K562 (cell line): ENCODE data around the gene MKNK1. TPM values are rescaled to one million over a fixed set of nuclear protein-coding genes. Genes with fewer than 3 reads are reported as not detected.

Experiments
- ATF6 ChIP-seq: sonication (generic); formaldehyde crosslinking; IDR thresholded peaks from 2 replicates; pipeline ENCODE4 v1.4.0; 2020; ENCODE audit warnings: mild to moderate bottlenecking, missing genetic modification reagents
- ATF7 ChIP-seq: fragments of 450-650 bp; IDR thresholded peaks from 2 replicates; pipeline ENCODE4 v1.7.1; 2014; ENCODE audit warnings: mild to moderate bottlenecking, moderate library complexity
- CCAR2 ChIP-seq: fragments of 200-400 bp; formaldehyde crosslinking; IDR thresholded peaks from 2 replicates; pipeline ENCODE4 v1.6.1; 2017; ENCODE audit warnings: mild to moderate bottlenecking, low read depth, low read length
- CCNT2 ChIP-seq: IDR thresholded peaks from 2 replicates; pipeline ENCODE4 v1.6.1; 2011; ENCODE audit warnings: borderline replicate concordance, low read depth, mild to moderate bottlenecking, moderate library complexity, mixed read lengths, low read length; ENCODE audit not compliant: insufficient read length; ENCODE audit errors: extremely low read depth
- CEBPG ChIP-seq, 3 experiments: fragments of 200-800 bp in 1 of 3; sonication (Bioruptor generic) in 1 of 3; sonication (generic) in 1 of 3; formaldehyde crosslinking in 1 of 3; IDR thresholded peaks in 2 of 3; conservative IDR thresholded peaks in 1 of 3; 2 replicates each; pipeline versions ENCODE4 v1.6.1 to v1.8.0; 2016 to 2022; ENCODE audit warnings: missing compliant biosample characterization in 2 of 3, missing genetic modification characterization in 2 of 3, mild to moderate bottlenecking in 1 of 3, missing genetic modification reagents in 1 of 3
- CHD2 ChIP-seq: IDR thresholded peaks from 2 replicates; pipeline ENCODE4 v1.6.1; 2011; ENCODE audit warnings: low read depth, low read length
- GATAD2A ChIP-seq: fragments of 450-650 bp; IDR thresholded peaks from 2 replicates; pipeline ENCODE4 v1.6.1; 2017
- L3MBTL2 ChIP-seq: fragments of 450-650 bp; IDR thresholded peaks from 2 replicates; pipeline ENCODE4 v1.6.1; 2016; ENCODE audit warnings: mild to moderate bottlenecking, moderate library complexity
- MAFG ChIP-seq: fragments of 450-650 bp; conservative IDR thresholded peaks from 2 replicates; pipeline ENCODE4 v1.6.1; 2016; ENCODE audit warnings: missing genetic modification characterization, missing compliant biosample characterization
- MAZ ChIP-seq, 2 experiments: fragments of 450-650 bp in 1 of 2; sonication (generic) in 1 of 2; formaldehyde crosslinking; IDR thresholded peaks in 1 of 2; conservative IDR thresholded peaks in 1 of 2; 2 replicates each; pipeline versions ENCODE4 v1.4.0 to v1.5.0; 2020; ENCODE audit warnings: mild to moderate bottlenecking in 1 of 2, missing genetic modification reagents in 1 of 2
- NR2C1 ChIP-seq, 2 experiments: fragments of 450-650 bp; IDR thresholded peaks; 2 replicates each; pipeline ENCODE4 v1.6.1; 2017; ENCODE audit warnings: mild to moderate bottlenecking in 2 of 2, antibody characterized with exemption in 1 of 2, inconsistent platforms in 1 of 2, missing compliant biosample characterization in 1 of 2, missing genetic modification characterization in 1 of 2
- POLR2G ChIP-seq: fragments of 200-400 bp; formaldehyde crosslinking; IDR thresholded peaks from 2 replicates; pipeline ENCODE4 v1.6.1; 2017; ENCODE audit warnings: low read depth, mild to moderate bottlenecking, antibody characterized with exemption, low read length, moderate library complexity
- PTBP1 ChIP-seq: fragments of 200-400 bp; formaldehyde crosslinking; IDR thresholded peaks from 2 replicates; pipeline ENCODE4 v1.6.1; 2017; ENCODE audit warnings: low read depth, low read length
- PURB ChIP-seq: sonication (generic); formaldehyde crosslinking; IDR thresholded peaks from 2 replicates; pipeline ENCODE4 v1.9.0; 2021; ENCODE audit warnings: low read depth, mild to moderate bottlenecking, missing genetic modification reagents
- RBBP5 ChIP-seq: fragments of 200-600 bp; sonication (generic); IDR thresholded peaks from 2 replicates; pipeline ENCODE4 v1.6.1; 2012; ENCODE audit warnings: borderline replicate concordance, mild to moderate bottlenecking, low read length, control low read depth, inconsistent platforms; ENCODE audit not compliant: insufficient read depth, poor library complexity, severe bottlenecking
- SMAD1 ChIP-seq: fragments of 150-350 bp; IDR thresholded peaks from 2 replicates; pipeline ENCODE4 v1.6.1; 2014; ENCODE audit warnings: low read length, low read depth; ENCODE audit not compliant: partially characterized antibody
- SMARCC2 ChIP-seq: fragments of 450-650 bp; IDR thresholded peaks from 2 replicates; pipeline ENCODE4 v1.6.1; 2017; ENCODE audit warnings: antibody characterized with exemption, moderate library complexity, mild to moderate bottlenecking, low read depth
- polyA plus RNA-seq, 8 experiments: library from polyadenylated mRNA; depleted of rRNA in 4 of 8; stranded (reverse) in 5 of 8; unstranded in 3 of 8; fragments of >200 nt; fragmentation: Nextera tagmentation in 2 of 8; fragmentation: Illumina TruSeq in 1 of 8; extraction: Ambion mirVana in 2 of 8; extraction: Trizol in 1 of 8; gene quantifications; 2 replicates each; pipeline versions ENCODE4 v1.2.1 to v1.2.3, GENCODE V29; 2011 to 2014; ENCODE audit warnings: inconsistent platforms in 1 of 8, missing spikeins in 1 of 8
- total RNA-seq, 7 experiments: library from RNA; depleted of rRNA in 6 of 7; stranded (reverse); fragments of >200 nt in 6 of 7; fragmentation: Illumina TruSeq in 2 of 7; extraction: Trizol in 2 of 7; gene quantifications; 2 replicates each; pipeline versions ENCODE4 v1.2.1 to v1.2.3, GENCODE V29; 2011 to 2021; ENCODE audit warnings: low replicate concordance in 1 of 7
- TF ChIP-seq, protein P1 (sequence below): fragments of 450-650 bp; formaldehyde crosslinking; IDR thresholded peaks from 2 replicates; pipeline ENCODE4 v1.4.0; 2020; ENCODE audit warnings: mild to moderate bottlenecking, moderate library complexity
- TF ChIP-seq, protein P2 (sequence below): fragments of 450-650 bp; IDR thresholded peaks from 2 replicates; pipeline ENCODE4 v1.6.1; 2017; ENCODE audit warnings: antibody characterized with exemption, mild to moderate bottlenecking

The MKNK1 gene
- total and polyA plus RNA-seq, 9 of the 15 experiments (the other 6 are each of a cell fraction or from before 2014, with no cell fraction given) = 27.7 to 51.3 (median 43.7) TPM

GRCh38 chr1:46532498-46533178 lies 71.4 kb downstream of the MKNK1 start (continued):
- TF ChIP-seq SMAD1 (no peak), SMARCC2 (no peak), ATF7 (no peak), POLR2G (peak; percentile 50; the same call in 1 of the 2 replicates), PURB (CRISPR knock-in tag) (no peak), CEBPG (CRISPR knock-in tag; IDR thresholded peaks at IDR 0.05) (no peak), CEBPG (tag; conservative IDR thresholded peaks at IDR 0.05 in 1 of 2, IDR thresholded peaks at IDR 0.05 in 1 of 2) (no peak), NR2C1 (IDR thresholded peaks at IDR 0.05) (no peak), NR2C1 (tag; IDR thresholded peaks at IDR 0.05) (no peak), PTBP1 (no peak), CHD2 (no peak), CCNT2 (peak; percentile 13), ATF6 (no peak), GATAD2A (no peak), CCAR2 (no peak), RBBP5 (no peak), L3MBTL2 (no peak), MAZ (CRISPR knock-in tag; conservative IDR thresholded peaks at IDR 0.05 in 1 of 2, IDR thresholded peaks at IDR 0.05 in 1 of 2) (peak in 1 of 2 experiments; percentile 65; a peak in 2 of 4 replicates), MAFG (tag) (no peak)
- TF ChIP-seq, protein P1, sequence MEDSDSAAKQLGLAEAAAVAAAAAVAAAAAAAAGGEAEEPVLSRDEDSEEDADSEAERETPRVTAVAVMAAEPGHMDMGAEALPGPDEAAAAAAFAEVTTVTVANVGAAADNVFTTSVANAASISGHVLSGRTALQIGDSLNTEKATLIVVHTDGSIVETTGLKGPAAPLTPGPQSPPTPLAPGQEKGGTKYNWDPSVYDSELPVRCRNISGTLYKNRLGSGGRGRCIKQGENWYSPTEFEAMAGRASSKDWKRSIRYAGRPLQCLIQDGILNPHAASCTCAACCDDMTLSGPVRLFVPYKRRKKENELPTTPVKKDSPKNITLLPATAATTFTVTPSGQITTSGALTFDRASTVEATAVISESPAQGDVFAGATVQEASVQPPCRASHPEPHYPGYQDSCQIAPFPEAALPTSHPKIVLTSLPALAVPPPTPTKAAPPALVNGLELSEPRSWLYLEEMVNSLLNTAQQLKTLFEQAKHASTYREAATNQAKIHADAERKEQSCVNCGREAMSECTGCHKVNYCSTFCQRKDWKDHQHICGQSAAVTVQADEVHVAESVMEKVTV (CRISPR knock-in tag) = 0 out of 2 replicates have a peak, but pooled peaks have one; percentile 17
- TF ChIP-seq, protein P2, sequence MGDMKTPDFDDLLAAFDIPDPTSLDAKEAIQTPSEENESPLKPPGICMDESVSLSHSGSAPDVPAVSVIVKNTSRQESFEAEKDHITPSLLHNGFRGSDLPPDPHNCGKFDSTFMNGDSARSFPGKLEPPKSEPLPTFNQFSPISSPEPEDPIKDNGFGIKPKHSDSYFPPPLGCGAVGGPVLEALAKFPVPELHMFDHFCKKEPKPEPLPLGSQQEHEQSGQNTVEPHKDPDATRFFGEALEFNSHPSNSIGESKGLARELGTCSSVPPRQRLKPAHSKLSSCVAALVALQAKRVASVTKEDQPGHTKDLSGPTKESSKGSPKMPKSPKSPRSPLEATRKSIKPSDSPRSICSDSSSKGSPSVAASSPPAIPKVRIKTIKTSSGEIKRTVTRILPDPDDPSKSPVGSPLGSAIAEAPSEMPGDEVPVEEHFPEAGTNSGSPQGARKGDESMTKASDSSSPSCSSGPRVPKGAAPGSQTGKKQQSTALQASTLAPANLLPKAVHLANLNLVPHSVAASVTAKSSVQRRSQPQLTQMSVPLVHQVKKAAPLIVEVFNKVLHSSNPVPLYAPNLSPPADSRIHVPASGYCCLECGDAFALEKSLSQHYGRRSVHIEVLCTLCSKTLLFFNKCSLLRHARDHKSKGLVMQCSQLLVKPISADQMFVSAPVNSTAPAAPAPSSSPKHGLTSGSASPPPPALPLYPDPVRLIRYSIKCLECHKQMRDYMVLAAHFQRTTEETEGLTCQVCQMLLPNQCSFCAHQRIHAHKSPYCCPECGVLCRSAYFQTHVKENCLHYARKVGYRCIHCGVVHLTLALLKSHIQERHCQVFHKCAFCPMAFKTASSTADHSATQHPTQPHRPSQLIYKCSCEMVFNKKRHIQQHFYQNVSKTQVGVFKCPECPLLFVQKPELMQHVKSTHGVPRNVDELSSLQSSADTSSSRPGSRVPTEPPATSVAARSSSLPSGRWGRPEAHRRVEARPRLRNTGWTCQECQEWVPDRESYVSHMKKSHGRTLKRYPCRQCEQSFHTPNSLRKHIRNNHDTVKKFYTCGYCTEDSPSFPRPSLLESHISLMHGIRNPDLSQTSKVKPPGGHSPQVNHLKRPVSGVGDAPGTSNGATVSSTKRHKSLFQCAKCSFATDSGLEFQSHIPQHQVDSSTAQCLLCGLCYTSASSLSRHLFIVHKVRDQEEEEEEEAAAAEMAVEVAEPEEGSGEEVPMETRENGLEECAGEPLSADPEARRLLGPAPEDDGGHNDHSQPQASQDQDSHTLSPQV = peak; percentile 45; the same call in 1 of the 2 replicates
